SU-DHL-6 (cell line): ENCODE measurements around the gene TMEM273.

Source experiments
- H2AFZ ChIP-seq: fragments of 200-600 bp; sonication (generic); 2 replicates; pipeline ENCODE4 v1.6.1; 2014; ENCODE audit warnings: low read depth, mild to moderate bottlenecking, moderate library complexity, mixed read lengths, antibody characterized with exemption, low read length; ENCODE audit not compliant: severe bottlenecking
- H3F3A ChIP-seq: fragments of 200-600 bp; shearing (Covaris generic); 2 replicates; pipeline ENCODE4 v1.6.0; 2016; ENCODE audit warnings: antibody characterized with exemption, mild to moderate bottlenecking; ENCODE audit not compliant: insufficient read depth
- H3K27ac ChIP-seq: fragments of 200-600 bp; sonication (generic); 2 replicates; pipeline ENCODE4 v1.5.1; 2016; ENCODE audit warnings: low read depth, mild to moderate bottlenecking, low read length, moderate library complexity, mixed read lengths
- H3K27me3 ChIP-seq: fragments of 200-600 bp; sonication (generic), shearing (Covaris generic); 2 replicates; pipeline ENCODE4 v1.6.0; 2014; ENCODE audit warnings: mild to moderate bottlenecking, low read length
- H3K36me3 ChIP-seq: fragments of 200-600 bp; sonication (generic); 2 replicates; pipeline ENCODE4 v1.6.1; 2014; ENCODE audit warnings: mild to moderate bottlenecking, low read length, mixed read lengths
- H3K4me2 ChIP-seq: fragments of 300-600, 200-600 bp; shearing (Covaris generic), sonication (generic); 2 replicates; pipeline ENCODE4 v1.6.0; 2014; ENCODE audit warnings: low read length, low read depth, mild to moderate bottlenecking; ENCODE audit not compliant: poor library complexity, severe bottlenecking
- H3K4me3 ChIP-seq: fragments of 200-600 bp; sonication (generic); 2 replicates; pipeline ENCODE4 v1.5.1; 2014; ENCODE audit warnings: antibody characterized with exemption, low read length, mild to moderate bottlenecking, mixed read lengths; ENCODE audit not compliant: insufficient read depth, poor library complexity, severe bottlenecking
- H3K79me2 ChIP-seq: fragments of 200-600 bp; sonication (generic); 2 replicates; pipeline ENCODE4 v1.6.1; 2014; ENCODE audit warnings: mild to moderate bottlenecking, low read length, moderate library complexity; ENCODE audit not compliant: insufficient read depth
- H3K9ac ChIP-seq: fragments of 200-600 bp; sonication (generic); 2 replicates; pipeline ENCODE4 v1.7.0; 2014; ENCODE audit warnings: mild to moderate bottlenecking, low read length
- H3K9me2 ChIP-seq: fragments of 200-600 bp; sonication (generic); replicated peaks from 2 replicates; pipeline ENCODE4 v1.6.1; 2014; ENCODE audit warnings: low read length; ENCODE audit not compliant: insufficient read depth
- H3K9me3 ChIP-seq: fragments of 200-600 bp; sonication (generic); 2 replicates; pipeline ENCODE4 v1.6.1; 2014; ENCODE audit warnings: low read length, mixed read lengths; ENCODE audit not compliant: insufficient read depth
- H4K20me1 ChIP-seq: fragments of 200-600 bp; sonication (generic); 2 replicates; pipeline ENCODE4 v1.6.1; 2014; ENCODE audit warnings: low read depth, mild to moderate bottlenecking, antibody characterized with exemption, low read length, moderate library complexity, mixed read lengths
- CTCF ChIP-seq: fragments of 200-600 bp; sonication (generic); IDR thresholded peaks from one replicate; pipeline ENCODE4 v1.5.1; 2017; ENCODE audit warnings: antibody characterized with exemption, mild to moderate bottlenecking, low read length, moderate library complexity; ENCODE audit not compliant: insufficient read depth, poor library complexity, severe bottlenecking
- EZH2phosphoT487 ChIP-seq: fragments of 200-600 bp; sonication (generic), shearing (Covaris generic); conservative IDR thresholded peaks from 2 replicates; pipeline ENCODE4 v1.6.1; 2018; ENCODE audit warnings: mild to moderate bottlenecking, antibody characterized with exemption, low read length, moderate library complexity, mixed read lengths

Gene TMEM273

GRCh38 chr10:49115796-49116508 is 72.2 kb downstream of the TMEM273 start:
- no peak for TF ChIP-seq CTCF
- TF ChIP-seq EZH2phosphoT487, result no peak
- no peak overlapping the region for H3K9ac ChIP-seq
- no peak overlapping the region for H3K4me2 ChIP-seq
- no peaks in the 10 kb centered on the region for H4K20me1 ChIP-seq
- no peak overlapping the region for H3K27ac ChIP-seq
- no peak overlapping the region for H3K4me3 ChIP-seq
- no peaks in the 10 kb centered on the region for H3F3A ChIP-seq
- H3K9me3 ChIP-seq, result no peaks in the 10 kb centered on the region
- no peaks in the 10 kb centered on the region for H3K36me3 ChIP-seq
- no peaks in the 10 kb centered on the region for H3K9me2 ChIP-seq
- H3K79me2 ChIP-seq, result no peaks in the 10 kb centered on the region
- no peak overlapping the region for H2AFZ ChIP-seq
- H3K27me3 ChIP-seq, result no peaks in the 10 kb centered on the region

GRCh38 chr10:49115015-49115795 is 73.0 kb downstream of the TMEM273 start, which contains the start of gene VSTM4:
Gene VSTM4, minus strand, starts transcription at chr10:49115522. Its CDS starts 37 bp downstream, at chr10:49115485.
- TF ChIP-seq CTCF, result no peak
- no peak for TF ChIP-seq EZH2phosphoT487
- Histone ChIP-seq H3K79me2 (no peaks in the 10 kb centered on the region), H3K9ac (no peak within 1 kb of the TSS), H3K9me2 (no peaks in the 10 kb centered on the region), H3K4me3 (no peak within 1 kb of the TSS), H3K27me3 (no peaks in the 10 kb centered on the region), H4K20me1 (no peaks in the 10 kb centered on the region), H3K27ac (no peak within 1 kb of the TSS), H2AFZ (no peak within 1 kb of the TSS), H3K9me3 (no peaks in the 10 kb centered on the region), H3K4me2 (no peak within 1 kb of the TSS), H3K36me3 (no peaks in the 10 kb centered on the region), H3F3A (no peaks in the 10 kb centered on the region)

- Histone ChIP-seq H2AFZ (no peak overlapping the region), H3K4me3 (no peak overlapping the region), H3K36me3 (no peaks in the 10 kb centered on the region), H3F3A (no peaks in the 10 kb centered on the region), H3K27me3 (no peaks in the 10 kb centered on the region), H4K20me1 (no peaks in the 10 kb centered on the region), H3K79me2 (no peaks in the 10 kb centered on the region), H3K4me2 (no peak overlapping the region), H3K9ac (no peak overlapping the region), H3K27ac (no peak overlapping the region), H3K9me3 (no peaks in the 10 kb centered on the region), H3K9me2 (no peaks in the 10 kb centered on the region)
- TF ChIP-seq CTCF (no peak), EZH2phosphoT487 (no peak)
Observed at GRCh38 chr10:49114718-49115014, 73.5 kb downstream of the TMEM273 start.
